ENCODE data around the gene CHCHD1.
"Not testable (repeated sequence)": the region's sequence is repeated elsewhere in the genome, so short reads cannot be mapped to it uniquely, and the experiment has no call there.

The CHCHD1 gene

DNA sequence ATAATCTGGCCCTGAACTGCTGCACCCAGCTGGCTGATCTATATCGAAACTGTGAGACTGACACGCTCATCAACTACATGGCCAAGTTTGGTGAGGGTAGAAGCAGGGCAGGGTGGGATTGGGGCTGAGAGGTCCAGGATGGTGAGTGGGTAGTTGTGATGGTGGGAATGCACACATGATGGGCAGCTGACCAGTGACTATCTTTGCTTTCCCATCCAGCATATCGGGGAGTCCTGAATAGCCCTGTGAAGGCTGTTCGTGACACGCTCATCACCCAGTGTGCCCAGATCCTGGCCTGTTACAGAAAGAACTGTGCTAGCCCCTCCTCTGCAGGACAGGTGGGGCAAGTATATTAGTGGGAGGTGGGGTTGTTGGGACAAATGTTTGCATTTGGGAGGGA is 12.5 kb upstream of the CHCHD1 start:
- no peak for DNase-seq (ENCODE audit: low read depth)

DNA sequence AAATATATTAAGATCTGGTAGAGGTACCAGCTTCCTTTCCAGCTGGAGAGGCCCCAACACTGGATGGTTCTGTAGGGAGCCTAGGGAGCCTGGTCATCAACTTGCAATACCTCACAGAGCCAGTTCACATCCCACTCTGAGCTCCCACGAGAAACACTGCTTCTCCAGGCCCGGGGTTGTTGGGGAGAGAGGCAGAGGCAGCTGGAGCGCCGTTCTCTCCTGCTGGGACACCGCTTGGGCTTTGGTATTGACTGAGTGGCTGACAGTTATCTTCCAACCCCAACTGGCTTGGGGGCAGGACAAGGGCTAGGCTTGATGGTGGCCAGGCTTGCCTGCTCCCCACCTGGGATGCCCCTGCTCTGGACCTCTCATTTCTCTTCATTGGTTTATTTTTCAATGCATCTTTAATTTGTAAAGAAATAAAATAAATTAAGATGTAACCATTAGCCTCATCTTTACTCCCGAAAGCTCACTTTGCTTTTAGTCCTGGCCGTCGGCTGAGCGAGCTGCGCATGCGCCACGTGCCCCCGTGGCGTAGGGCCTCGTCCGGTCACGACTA is 10.0 kb upstream of the CHCHD1 start:
- peak; percentile 57 for DNase-seq (ENCODE audit: low read depth)

DNA sequence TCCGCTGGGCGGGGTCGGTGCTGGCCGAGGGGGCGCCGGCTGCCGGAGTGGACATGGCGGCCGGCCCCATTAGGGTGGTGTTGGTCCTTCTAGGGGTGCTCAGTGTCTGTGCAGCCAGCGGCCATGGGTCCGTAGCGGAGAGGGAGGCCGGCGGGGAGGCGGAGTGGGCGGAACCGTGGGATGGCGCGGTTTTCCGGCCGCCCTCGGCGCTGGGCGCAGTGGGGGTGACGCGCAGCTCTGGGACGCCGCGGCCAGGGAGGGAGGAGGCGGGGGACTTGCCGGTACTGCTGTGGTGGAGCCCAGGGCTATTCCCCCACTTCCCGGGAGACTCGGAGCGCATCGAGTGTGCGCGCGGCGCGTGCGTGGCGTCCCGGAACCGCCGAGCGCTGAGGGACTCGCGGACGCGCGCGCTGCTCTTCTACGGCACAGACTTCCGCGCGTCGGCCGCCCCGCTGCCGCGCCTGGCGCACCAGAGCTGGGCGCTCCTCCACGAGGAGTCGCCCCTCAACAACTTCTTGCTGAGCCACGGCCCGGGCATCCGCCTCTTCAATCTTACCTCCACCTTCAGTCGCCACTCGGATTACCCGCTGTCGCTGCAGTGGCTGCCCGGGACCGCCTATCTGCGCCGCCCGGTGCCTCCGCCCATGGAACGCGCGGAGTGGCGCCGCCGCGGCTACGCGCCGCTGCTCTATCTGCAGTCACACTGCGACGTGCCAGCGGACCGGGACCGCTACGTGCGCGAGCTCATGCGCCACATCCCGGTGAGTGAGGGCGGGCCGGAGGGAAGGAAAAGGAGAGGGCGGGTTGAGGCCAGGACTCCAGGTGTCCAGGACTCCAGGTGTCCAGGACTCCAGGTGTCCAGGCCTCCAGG is 9.3 kb upstream of the CHCHD1 start:
- peak; percentile 56 for DNase-seq (ENCODE audit: low read depth)

DNA sequence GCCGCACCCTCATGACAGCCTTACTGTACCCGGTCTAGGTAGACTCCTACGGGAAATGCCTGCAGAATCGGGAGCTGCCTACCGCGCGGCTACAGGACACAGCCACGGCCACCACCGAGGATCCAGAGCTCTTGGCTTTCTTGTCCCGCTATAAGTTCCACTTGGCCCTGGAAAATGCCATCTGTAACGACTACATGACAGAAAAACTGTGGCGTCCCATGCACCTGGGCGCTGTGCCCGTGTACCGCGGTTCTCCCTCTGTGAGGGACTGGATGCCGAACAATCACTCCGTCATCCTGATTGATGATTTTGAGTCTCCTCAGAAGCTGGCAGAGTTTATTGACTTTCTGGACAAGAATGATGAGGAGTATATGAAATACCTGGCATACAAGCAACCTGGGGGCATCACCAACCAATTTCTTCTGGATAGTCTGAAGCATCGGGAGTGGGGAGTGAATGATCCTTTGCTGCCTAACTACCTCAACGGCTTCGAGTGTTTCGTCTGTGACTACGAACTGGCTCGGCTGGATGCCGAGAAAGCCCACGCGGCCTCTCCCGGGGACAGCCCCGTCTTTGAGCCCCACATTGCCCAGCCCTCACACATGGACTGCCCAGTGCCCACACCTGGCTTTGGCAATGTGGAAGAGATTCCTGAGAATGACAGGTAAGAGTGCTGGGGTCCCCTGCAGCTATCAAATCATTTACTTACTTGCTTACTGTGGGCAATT is 8.5 kb upstream of the CHCHD1 start:
- no peak for DNase-seq (ENCODE audit: low read depth)

DNA sequence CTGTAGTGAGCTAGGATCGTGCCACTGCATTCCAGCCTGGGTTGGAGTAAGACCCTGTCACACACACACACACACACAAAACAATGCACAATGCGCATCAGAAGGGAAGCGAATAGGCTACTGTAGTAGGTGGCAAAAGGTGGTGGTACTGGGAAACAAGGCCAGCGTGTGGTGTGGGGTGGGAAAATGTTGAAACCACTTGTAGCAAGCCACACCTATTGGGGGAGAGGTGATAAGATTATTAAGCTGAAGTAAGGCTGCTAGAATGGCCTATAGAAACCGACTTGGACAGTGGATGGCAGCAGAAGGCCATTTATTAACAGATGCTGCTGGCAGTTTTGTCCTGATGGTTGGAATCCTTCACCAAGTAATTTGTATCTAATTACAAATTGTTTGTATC is 7.2 kb upstream of the CHCHD1 start:
- DNase-seq (ENCODE audit: low read depth) = no peak

DNA sequence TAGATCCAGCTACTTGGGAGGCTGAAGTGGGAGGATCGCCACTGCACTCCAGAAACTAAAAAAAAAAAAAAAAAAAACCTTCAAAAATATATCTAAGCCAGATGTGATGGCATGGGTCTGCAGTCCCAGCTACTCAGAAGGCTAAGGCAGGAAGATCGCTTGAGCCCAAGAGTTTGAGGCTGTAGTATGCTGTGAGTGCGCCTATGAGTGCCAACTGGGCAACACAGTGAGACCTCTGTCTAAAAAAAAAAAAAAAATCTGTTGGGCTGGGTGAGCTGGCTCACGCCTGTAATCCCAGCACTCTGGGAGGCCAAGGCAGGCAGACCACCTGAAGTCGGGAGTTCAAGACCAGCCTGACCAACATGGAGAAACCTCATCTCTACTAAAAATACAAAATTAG is 2.8 kb upstream of the CHCHD1 start:
- DNase-seq (ENCODE audit: low read depth) = no peak

DNA sequence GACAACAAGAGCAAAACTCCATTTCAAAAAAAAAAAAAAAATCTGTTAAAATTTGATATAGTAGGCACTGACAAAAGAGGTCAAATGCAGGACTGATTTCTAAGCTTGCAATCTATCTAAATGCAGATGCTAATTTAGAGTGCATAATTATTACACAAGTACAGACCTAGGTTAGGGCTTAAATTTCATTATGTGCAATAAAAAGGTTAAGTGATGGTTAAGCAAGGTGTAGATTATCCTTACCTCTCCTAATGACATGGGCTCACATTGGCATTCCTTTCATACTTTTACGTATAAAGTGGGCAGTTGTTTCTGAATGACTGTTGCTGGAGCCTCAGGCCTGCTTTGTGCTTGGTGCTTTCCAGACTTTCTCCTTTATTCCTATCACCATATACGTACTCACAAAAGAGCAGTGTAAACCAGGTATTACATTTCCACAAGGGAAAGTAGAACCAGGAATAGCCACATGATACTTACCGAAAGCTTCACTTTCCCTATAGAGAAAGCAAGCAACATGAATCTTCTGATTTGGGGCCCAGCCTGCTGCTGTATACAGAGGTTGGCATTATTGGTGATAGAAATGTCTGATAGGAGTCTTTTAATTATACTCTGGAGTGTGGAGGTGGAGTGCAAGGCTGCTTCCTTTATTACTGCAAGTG is 2.2 kb upstream of the CHCHD1 start:
- DNase-seq (ENCODE audit: low read depth) = no peak

DNA sequence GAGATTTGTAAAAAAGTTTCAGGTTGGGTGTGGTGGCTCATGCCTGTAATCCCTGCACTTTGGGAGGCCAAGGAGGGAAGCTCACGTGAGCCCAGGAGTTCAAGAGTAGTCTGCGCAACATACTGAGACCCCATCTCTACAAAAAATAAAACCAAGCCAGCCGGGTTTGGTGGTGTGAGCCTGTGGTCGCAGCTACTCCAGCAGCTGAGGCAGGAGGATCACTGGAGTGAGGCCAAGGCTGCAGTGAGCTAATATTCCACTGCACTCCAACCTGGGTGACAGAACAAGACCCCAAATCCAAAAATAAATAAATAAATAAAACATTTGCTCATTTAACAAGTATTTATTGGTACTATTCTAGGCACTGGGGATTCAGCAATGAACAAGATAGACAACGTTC is 1.5 kb upstream of the CHCHD1 start:
- DNase-seq (ENCODE audit: low read depth) = no peak

DNA sequence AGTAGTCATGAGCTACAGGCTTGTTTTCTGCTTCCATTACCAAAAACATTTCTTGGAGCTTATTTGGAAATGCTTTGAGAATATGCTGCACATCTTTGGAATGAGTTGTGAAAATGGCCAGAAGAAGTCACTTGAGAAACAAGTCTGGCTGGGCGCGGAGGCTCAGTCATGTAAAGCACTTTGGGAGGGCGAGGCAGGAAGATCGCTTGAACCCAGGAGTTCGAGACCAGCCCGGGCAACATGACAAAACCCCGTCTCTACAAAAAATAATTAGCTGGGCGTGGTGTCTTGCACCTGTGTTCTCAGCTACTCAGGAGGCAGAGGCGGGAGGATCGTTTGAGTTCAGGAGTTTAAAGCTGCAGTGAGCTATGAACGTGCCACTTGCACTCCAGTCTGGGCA is 882 bp upstream of the CHCHD1 start:
- DNase-seq (ENCODE audit: low read depth) = no peak

DNA sequence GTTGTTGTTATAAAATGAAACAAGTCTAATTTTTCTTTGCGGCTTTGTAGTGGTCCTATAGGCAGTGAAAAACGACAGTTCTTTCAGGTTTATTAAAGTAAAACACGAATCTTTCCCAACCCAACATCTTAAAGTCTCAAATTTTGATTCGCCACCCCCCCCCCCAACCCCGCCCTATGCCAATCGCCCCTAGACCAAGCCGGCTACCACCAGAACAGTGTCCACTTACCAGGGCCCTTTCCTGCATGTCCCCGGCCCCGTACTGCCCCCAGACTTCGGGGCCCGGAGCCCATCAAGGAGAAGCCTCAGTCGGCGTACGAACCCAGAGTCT is 335 bp upstream of the CHCHD1 start:
- no peak for DNase-seq (ENCODE audit: low read depth)

DNA sequence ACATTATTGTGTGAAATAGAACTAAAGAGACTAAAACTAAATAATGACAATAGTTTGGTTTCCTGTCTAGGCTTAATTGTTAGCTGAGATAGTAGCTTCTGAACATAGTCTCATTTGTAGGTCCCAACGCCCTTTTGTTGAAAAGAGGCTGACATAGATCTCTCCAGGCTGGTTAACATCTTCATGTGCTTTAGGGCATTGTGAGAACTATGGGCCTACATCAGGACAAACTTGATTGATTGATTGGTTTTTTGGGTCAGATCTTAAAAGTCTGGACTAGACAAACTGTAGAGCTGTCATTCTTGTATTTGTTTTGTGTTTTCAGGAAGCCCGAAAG is 869 bp downstream of the CHCHD1 start:
- DNase-seq (ENCODE audit: low read depth) = no peak

DNA sequence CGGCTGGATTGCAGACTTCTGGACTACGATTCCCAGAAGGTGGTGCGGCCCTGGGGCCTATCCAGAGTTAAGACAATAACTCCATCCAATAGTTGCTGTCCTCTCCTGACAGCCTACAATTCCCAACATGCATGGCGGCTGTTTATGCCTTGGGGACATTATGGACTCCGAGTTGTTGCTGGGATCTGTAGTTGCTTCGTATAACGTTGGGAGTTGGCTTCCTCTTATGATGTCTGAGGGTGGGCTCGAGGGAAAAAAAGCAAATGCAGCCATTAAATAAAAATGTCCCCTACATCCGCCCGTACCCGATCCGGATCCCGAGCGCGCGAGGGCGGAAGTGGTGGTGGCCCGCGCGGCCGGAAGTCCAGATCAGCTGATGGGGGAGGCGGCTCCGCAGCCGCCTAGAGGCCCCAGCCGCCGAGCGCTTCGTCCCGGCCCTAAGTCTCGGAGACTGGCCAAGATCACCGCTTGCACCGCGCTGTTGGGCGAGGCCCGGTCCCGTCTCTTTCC is 3.4 kb downstream of the CHCHD1 start, which contains the start of gene ZSWIM8:
Gene ZSWIM8 (plus strand): TSS at position 396 of the 510 bp plus-strand sequence. CDS start 273 bp downstream, outside the sequence.
- peak; percentile 91 for DNase-seq (ENCODE audit: low read depth)

DNA sequence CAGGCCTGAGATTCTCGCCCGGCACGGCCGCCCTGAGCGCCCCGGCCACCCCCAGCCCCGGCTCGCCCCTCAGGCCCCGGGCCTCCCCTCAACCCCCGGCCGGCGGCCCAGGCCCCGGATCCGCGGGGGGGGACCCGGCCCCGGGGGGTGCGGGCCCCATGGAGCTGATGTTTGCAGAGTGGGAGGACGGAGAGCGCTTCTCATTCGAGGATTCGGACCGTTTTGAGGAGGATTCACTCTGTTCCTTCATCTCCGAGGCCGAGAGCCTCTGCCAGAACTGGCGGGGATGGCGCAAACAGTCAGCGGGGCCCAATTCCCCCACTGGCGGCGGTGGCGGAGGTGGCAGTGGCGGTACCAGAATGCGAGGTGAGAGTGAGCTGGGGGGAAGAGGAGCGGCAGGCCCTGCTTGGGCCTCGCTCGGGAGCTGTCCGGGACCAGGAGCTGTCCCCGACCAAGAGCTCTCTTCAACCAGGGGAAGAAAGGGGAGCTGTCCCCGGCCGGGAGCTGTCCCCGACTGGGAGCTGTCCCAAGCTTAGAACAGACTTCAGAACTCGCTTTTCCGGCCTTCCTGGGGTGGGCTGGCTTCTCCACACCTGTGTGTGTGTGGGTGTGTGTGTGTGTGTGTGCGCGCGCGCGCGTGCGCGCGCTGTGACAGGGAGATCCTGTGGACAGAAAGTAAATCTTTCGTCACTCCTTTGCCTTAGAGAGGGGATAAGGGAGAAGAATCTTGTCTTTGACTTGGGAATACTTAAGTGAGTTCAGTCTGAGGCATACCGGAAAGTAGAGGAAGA is 4.1 kb downstream of the CHCHD1 start:
- DNase-seq (ENCODE audit: low read depth) = peak; percentile 27

DNA sequence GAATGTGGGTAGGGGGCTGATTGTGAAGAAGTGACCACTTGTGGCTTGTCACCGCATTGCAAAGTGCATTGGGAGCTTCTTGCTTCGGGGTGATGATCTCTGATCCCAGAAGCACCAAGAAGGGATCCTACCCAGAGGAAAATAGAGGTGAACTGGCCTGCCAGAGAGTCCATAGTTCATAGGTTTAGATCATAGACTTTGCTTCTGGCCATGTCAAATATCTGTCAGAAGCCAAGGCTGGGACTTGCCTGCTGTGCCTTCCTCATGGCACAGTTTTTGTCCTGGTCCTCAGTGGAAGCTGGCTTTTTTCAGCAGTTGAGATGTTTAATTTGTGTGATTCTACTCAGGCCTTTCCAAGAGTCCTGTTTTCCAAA is 4.7 kb downstream of the CHCHD1 start:
- no peak for DNase-seq (ENCODE audit: low read depth)

DNA sequence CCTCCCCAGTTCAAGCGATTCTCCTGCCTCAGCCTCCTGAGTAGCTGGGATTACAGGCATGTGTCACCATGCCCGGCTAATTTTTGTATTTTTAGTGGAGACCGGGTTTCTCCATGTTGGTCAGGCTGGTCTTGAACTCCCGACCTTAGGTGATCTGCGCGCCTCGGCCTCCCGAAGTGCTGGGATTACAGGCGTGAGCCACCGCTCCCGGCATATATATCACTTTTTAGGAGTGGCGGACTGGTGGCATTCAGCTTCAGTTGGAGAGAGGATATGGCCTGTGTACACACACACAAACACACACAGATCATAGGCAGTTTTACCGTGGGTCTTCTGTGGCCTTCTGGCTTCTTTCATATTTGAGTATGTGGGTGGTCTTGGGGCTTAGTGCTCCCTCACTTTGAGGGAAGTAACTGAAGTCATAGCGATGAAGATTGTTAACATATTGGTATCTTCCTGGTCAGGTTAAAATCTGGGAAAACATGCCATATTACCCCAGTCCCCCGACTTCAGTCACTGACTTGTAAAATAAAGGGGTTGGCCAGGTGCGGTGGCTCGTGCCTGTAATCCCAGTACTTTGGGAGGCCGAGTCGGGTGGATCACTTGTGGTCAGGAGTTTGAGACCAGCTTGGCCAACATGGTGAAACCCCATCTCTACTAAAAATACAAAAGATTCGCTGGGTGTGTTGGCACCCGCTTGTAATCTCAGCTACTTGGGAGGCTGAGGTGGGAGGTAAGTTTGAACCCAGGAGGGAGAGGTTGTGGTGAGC is 5.4 kb downstream of the CHCHD1 start:
- not testable (repeated sequence) for DNase-seq (ENCODE audit: low read depth)

DNA sequence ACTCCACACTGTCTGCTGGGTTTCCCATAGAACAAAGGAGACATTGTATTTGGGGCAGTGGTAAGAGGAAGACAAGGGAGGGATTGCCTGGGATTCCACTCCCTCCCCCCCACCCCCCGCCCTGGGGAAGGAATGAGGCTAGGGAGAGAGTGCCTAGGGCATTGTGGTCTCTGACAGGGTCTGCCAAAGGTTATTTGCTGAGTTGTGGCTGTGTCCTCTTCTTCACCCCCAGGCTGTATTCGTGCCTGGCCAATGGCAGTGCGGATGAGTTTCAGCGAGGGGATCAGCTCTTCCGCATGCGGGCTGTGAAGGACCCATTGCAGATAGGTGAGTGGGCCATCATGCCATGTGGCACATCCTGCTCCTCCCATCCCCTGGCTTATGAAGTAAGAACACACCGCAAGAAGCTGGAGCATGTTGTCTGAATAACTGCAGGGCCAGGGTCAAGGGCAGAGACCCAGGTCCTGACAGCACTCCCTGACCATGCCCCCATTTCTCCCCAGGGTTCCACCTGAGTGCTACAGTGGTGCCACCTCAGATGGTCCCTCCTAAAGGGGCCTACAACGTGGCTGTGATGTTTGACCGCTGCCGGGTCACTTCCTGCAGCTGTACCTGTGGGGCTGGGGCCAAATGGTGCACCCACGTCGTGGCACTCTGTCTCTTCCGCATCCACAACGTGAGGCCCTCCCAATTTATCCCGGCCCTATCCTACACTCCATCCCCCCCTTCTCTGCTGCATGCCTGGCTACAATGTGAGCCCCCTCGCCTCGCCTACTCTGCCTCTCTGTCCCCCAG is 7.2 kb downstream of the CHCHD1 start:
- DNase-seq (ENCODE audit: low read depth) = no peak

DNA sequence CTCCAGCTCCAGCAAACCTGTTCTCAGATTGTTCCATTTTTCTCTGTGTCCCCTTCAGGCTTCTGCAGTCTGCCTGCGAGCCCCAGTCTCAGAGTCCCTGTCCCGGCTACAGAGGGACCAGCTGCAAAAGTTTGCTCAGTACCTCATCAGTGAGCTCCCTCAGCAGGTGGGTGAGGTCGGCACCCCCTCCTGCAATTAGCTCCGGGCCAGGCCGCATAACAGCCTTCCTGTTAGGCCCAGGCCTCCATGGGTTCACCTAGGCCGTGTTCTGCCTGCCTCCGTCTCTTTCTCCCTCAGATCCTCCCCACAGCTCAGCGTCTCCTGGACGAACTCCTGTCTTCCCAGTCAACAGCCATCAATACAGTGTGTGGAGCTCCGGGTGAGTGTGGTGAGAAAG is 7.8 kb downstream of the CHCHD1 start:
- no peak for DNase-seq (ENCODE audit: low read depth)

DNA sequence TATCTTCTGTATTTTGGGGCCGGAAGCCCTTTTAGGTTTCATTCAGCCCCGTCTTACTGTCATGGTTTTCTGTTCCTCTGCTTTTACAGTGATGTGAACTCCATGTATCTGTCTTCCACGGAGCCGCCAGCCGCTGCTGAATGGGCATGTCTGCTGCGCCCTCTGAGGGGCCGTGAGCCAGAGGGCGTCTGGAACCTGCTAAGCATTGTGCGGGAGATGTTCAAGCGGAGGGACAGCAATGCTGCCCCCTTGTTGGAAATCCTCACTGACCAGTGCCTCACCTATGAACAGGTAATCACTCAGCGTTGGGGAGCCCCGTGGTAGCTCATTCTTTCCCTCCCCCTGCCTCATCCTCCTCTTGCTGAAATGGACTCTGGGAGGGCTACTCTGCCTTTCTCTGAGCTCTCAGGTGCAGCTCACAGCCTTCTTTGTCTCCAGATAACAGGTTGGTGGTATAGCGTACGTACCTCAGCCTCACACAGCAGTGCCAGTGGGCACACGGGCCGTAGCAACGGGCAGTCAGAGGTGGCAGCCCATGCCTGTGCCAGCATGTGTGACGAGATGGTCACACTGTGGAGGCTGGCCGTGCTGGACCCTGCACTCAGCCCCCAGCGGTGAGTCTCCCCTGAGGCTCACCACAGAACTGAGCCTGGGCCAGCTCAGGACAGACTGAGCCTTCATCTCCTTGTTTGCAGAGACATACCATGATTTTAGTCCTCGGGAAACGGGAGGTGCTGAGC is 9.2 kb downstream of the CHCHD1 start:
- no peak for DNase-seq (ENCODE audit: low read depth)

DNA sequence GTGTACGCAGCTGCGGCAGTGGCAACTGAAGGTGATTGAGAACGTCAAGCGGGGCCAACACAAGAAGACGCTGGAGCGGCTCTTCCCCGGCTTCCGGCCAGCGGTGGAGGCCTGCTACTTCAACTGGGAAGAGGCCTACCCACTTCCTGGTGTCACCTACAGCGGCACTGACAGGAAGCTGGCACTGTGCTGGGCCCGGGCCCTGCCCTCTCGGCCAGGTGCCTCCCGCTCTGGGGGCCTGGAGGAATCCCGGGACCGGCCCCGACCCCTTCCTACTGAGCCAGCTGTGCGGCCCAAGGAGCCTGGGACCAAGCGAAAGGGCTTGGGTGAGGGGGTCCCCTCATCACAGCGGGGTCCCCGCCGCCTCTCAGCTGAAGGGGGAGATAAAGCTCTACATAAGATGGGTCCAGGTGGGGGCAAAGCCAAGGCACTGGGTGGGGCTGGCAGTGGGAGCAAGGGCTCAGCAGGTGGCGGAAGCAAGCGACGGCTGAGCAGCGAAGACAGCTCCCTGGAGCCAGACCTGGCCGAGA is 10.1 kb downstream of the CHCHD1 start:
- DNase-seq (ENCODE audit: low read depth) = no peak

Data from GM04504 (cell line).